K562 (cell line): ENCODE results near the gene CYP51A1. TPM values are rescaled to one million over a fixed set of nuclear protein-coding genes. Genes with fewer than 3 reads are reported as not detected.

ENCODE experiments used
- CBFA2T3 ChIP-seq: fragments of 450-650 bp; IDR thresholded peaks from 2 replicates; pipeline ENCODE4 v1.6.1; 2017
- CREB5 ChIP-seq: fragments of 250-450 bp; sonication (Bioruptor Pico); IDR thresholded peaks from 2 replicates; pipeline ENCODE4 v1.5.0; 2020; ENCODE audit warnings: mild to moderate bottlenecking
- CTCFL ChIP-seq: IDR thresholded peaks from 2 replicates; pipeline ENCODE4 v1.6.1; 2011; ENCODE audit warnings: borderline replicate concordance, low read depth, mild to moderate bottlenecking, moderate library complexity, low read length; ENCODE audit not compliant: insufficient read depth, poor library complexity, severe bottlenecking
- FOXA3 ChIP-seq, 2 experiments: fragments of 450-650 bp in 1 of 2; sonication (generic) in 1 of 2; formaldehyde crosslinking; IDR thresholded peaks in 1 of 2; conservative IDR thresholded peaks in 1 of 2; 2 replicates each; pipeline versions ENCODE4 v1.4.0 to v1.8.0; 2020 to 2022; ENCODE audit warnings: mild to moderate bottlenecking in 2 of 2, missing genetic modification reagents in 1 of 2
- HNRNPUL1 ChIP-seq: fragments of 200-400 bp; formaldehyde crosslinking; IDR thresholded peaks from 2 replicates; pipeline ENCODE4 v1.6.1; 2017; ENCODE audit warnings: low read length
- MYC ChIP-seq, 2 experiments: fragments of 250-450 bp in 1 of 2; sonication (Bioruptor Pico) in 1 of 2; IDR thresholded peaks; 2 replicates each; pipeline versions ENCODE4 v1.5.1 to v1.6.1; 2012 to 2021; ENCODE audit warnings: low read depth in 2 of 2, borderline replicate concordance in 1 of 2, improper control_type of control experiment in 1 of 2, low read length in 1 of 2, mild to moderate bottlenecking in 1 of 2, moderate library complexity in 1 of 2
- NFIC ChIP-seq: fragments of 450-650 bp; IDR thresholded peaks from 2 replicates; pipeline ENCODE4 v1.6.1; 2017; ENCODE audit warnings: mild to moderate bottlenecking, inconsistent platforms
- NFIX ChIP-seq: fragments of 250-450 bp; sonication (Bioruptor Pico); IDR thresholded peaks from 2 replicates; pipeline ENCODE4 v1.4.0; 2020; ENCODE audit warnings: low read depth, mild to moderate bottlenecking, moderate library complexity
- NONO ChIP-seq, 2 experiments: fragments of 200-400 bp in 1 of 2; fragments of 450-650 bp in 1 of 2; formaldehyde crosslinking in 1 of 2; IDR thresholded peaks; 2 replicates each; pipeline ENCODE4 v1.6.1; 2017; ENCODE audit warnings: low read depth in 2 of 2, mild to moderate bottlenecking in 2 of 2, moderate library complexity in 2 of 2, low read length in 1 of 2
- POU5F1 ChIP-seq: fragments of 150-350 bp; IDR thresholded peaks from 2 replicates; pipeline ENCODE4 v1.6.1; 2014; ENCODE audit warnings: borderline replicate concordance, low read length, low read depth, mild to moderate bottlenecking; ENCODE audit not compliant: partially characterized antibody
- ZBTB40 ChIP-seq, 2 experiments: fragments of 450-650 bp in 1 of 2; sonication (generic) in 1 of 2; formaldehyde crosslinking in 1 of 2; IDR thresholded peaks; 2 replicates each; pipeline versions ENCODE4 v1.7.1 to v1.9.0; 2016 to 2022; ENCODE audit warnings: inconsistent platforms in 1 of 2, mild to moderate bottlenecking in 1 of 2, missing genetic modification reagents in 1 of 2
- ZNF347 ChIP-seq: fragments of 450-650 bp; formaldehyde crosslinking; IDR thresholded peaks from 2 replicates; pipeline ENCODE4 v1.4.0; 2020; ENCODE audit warnings: low read depth, mild to moderate bottlenecking, moderate library complexity
- ZNF644 ChIP-seq: fragments of 200-800 bp; sonication (Bioruptor generic); IDR thresholded peaks from 2 replicates; pipeline ENCODE4 v1.6.1; 2016; ENCODE audit warnings: low read depth, missing genetic modification characterization, missing compliant biosample characterization
- ZNF830 ChIP-seq: fragments of 250-450 bp; sonication (Bioruptor Pico); IDR thresholded peaks from 2 replicates; pipeline ENCODE4 v1.5.0; 2021; ENCODE audit warnings: mild to moderate bottlenecking
- polyA plus RNA-seq, 8 experiments: library from polyadenylated mRNA; depleted of rRNA in 4 of 8; stranded (reverse) in 5 of 8; unstranded in 3 of 8; fragments of >200 nt; fragmentation: Nextera tagmentation in 2 of 8; fragmentation: Illumina TruSeq in 1 of 8; extraction: Ambion mirVana in 2 of 8; extraction: Trizol in 1 of 8; gene quantifications; 2 replicates each; pipeline versions ENCODE4 v1.2.1 to v1.2.3, GENCODE V29; 2011 to 2014; ENCODE audit warnings: inconsistent platforms in 1 of 8, missing spikeins in 1 of 8
- total RNA-seq, 7 experiments: library from RNA; depleted of rRNA in 6 of 7; stranded (reverse); fragments of >200 nt in 6 of 7; fragmentation: Illumina TruSeq in 2 of 7; extraction: Trizol in 2 of 7; gene quantifications; 2 replicates each; pipeline versions ENCODE4 v1.2.1 to v1.2.3, GENCODE V29; 2011 to 2021; ENCODE audit warnings: low replicate concordance in 1 of 7

The CYP51A1 gene
- total and polyA plus RNA-seq, 9 of the 15 experiments (the other 6 are each of a cell fraction or from before 2014, with no cell fraction given), result 35.4 to 151 (median 80.3) TPM

- TF ChIP-seq CREB5 (no peak), ZNF347 (CRISPR knock-in tag) (0 out of 2 replicates have a peak, but pooled peaks have one; percentile 38), ZBTB40 (IDR thresholded peaks at IDR 0.05) (no peak), ZBTB40 (CRISPR knock-in tag; IDR thresholded peaks at IDR 0.05) (no peak), POU5F1 (no peak), HNRNPUL1 (no peak), MYC (IDR thresholded peaks at IDR 0.05; ENCODE audit: low read depth, low read length) (peak; percentile 75; the same call in 1 of the 2 replicates), MYC (CRISPR knock-in tag; IDR thresholded peaks at IDR 0.05; ENCODE audit: borderline replicate concordance, low read depth) (no peak), FOXA3 (CRISPR knock-in tag; conservative IDR thresholded peaks at IDR 0.05 in 1 of 2, IDR thresholded peaks at IDR 0.05 in 1 of 2) (no peak), NFIX (CRISPR knock-in tag) (no peak), NFIC (peak; percentile 36; the same call in 1 of the 2 replicates), ZNF644 (tag) (no peak), ZNF830 (CRISPR knock-in tag) (no peak), NONO (IDR thresholded peaks at IDR 0.05; ENCODE audit: low read depth in 2 of 2, low read length in 1 of 2) (peak in 1 of 2 experiments; percentile 39; a peak in 1 of 4 replicates), CBFA2T3 (peak; percentile 49), CTCFL (peak; percentile 74)
Measured at GRCh38 chr7:92133737-92134270, 473 bp downstream of the CYP51A1 start (continued).
